GM18868 (cell line): Measurements from ENCODE around the gene EPB42.

Source experiments
- ATAC-seq: cut with Tn5 transposase; IDR thresholded peaks from one replicate; pipeline ENCODE4 v1.9.1; 2021; ENCODE audit warnings: mild to moderate bottlenecking, moderate library complexity; ENCODE audit not compliant: unreplicated experiment

Gene EPB42

GRCh38 chr15:43220991-43221403, at the start of gene EPB42:
Gene EPB42, minus strand, starts transcription at chr15:43221018. Its CDS starts 193 bp downstream, at chr15:43220825.
- no peak for ATAC-seq

GRCh38 chr15:43270113-43270665, 49.4 kb upstream of the EPB42 start:
- ATAC-seq: no peak

- ATAC-seq: no peak
These were observed 47.6 kb upstream of the EPB42 start for GRCh38 chr15:43268111-43269105.

GRCh38 chr15:43267439-43267838, 46.6 kb upstream of the EPB42 start:
- no peak for ATAC-seq

GRCh38 chr15:43266834-43267233, 46.0 kb upstream of the EPB42 start, which contains the start of gene TGM5:
Gene TGM5, minus strand, starts transcription at chr15:43266928. Its CDS starts 79 bp downstream, at chr15:43266849.
- no peak for ATAC-seq

GRCh38 chr15:43266386-43266785, 45.6 kb upstream of the EPB42 start:
- no peak for ATAC-seq

- no peak for ATAC-seq
These were observed 39.3 kb upstream of the EPB42 start for GRCh38 chr15:43260011-43260615.

- no peak for ATAC-seq
These were observed 38.0 kb upstream of the EPB42 start for GRCh38 chr15:43258781-43259180.

GRCh38 chr15:43256341-43256740, 35.5 kb upstream of the EPB42 start:
- no peak for ATAC-seq

GRCh38 chr15:43255376-43255775, 34.6 kb upstream of the EPB42 start:
- no peak for ATAC-seq

GRCh38 chr15:43253431-43254403, 32.9 kb upstream of the EPB42 start:
- ATAC-seq: peak; percentile 65

GRCh38 chr15:43251871-43252250, 31.0 kb upstream of the EPB42 start:
- ATAC-seq: no peak

GRCh38 chr15:43251185-43251870, 30.5 kb upstream of the EPB42 start:
- no peak for ATAC-seq

GRCh38 chr15:43250785-43251184, 30.0 kb upstream of the EPB42 start:
- no peak for ATAC-seq

- ATAC-seq: peak; percentile 52
These were observed 28.9 kb upstream of the EPB42 start for GRCh38 chr15:43249699-43250203.

- ATAC-seq: peak; percentile 2
These were observed 28.4 kb upstream of the EPB42 start for GRCh38 chr15:43249236-43249635.

GRCh38 chr15:43246261-43246774, 25.5 kb upstream of the EPB42 start:
- no peak for ATAC-seq

- ATAC-seq: no peak
These were observed 23.3 kb upstream of the EPB42 start for GRCh38 chr15:43244092-43244491.

GRCh38 chr15:43243020-43243645, 22.3 kb upstream of the EPB42 start:
- no peak for ATAC-seq
